Muscle of back (tissue), 13 donors: ENCODE data around the gene RNF4. TPM values are rescaled to one million over a fixed set of nuclear protein-coding genes. Genes with fewer than 3 reads are reported as not detected.
"Not testable (repeated sequence)": the region's sequence is repeated elsewhere in the genome, so short reads cannot be mapped to it uniquely, and the experiment has no call there.

Source experiments
- DNase-seq, 3 donors: peaks; one replicate each; pipeline versions ENCODE4 v3.0.0 to v3.0.0-alpha.2; 2013
- long read RNA-seq, 9 donors: transcript quantifications; one replicate each; lab custom pipeline, GENCODE V29; 2026
- polyA plus RNA-seq, 10 donors: library from polyadenylated mRNA; unstranded; fragments of 120-200 nt; gene quantifications; one replicate each; pipeline ENCODE4 v1.2.1, GENCODE V29; 2013; ENCODE audit not compliant: insufficient read length in 10 of 10

The RNF4 gene, protein sequence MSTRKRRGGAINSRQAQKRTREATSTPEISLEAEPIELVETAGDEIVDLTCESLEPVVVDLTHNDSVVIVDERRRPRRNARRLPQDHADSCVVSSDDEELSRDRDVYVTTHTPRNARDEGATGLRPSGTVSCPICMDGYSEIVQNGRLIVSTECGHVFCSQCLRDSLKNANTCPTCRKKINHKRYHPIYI
- polyA plus RNA-seq = 10 to 100 TPM; 36.8 to 55.9 (median 40.5) TPM
- long read RNA-seq, donor 1, partial matches to known transcripts = 0 of 13 reads
- long read RNA-seq, donor 1, other reads (novel, unspliced or antisense) = 13 of 13 reads
- long read RNA-seq, donor 2, partial matches to known transcripts = 0 of 12 reads
- long read RNA-seq, donor 2, other reads (novel, unspliced or antisense) = 12 of 12 reads
- long read RNA-seq, donor 3 = 0 reads
- long read RNA-seq, donor 4 = 0 reads
- long read RNA-seq, donor 5, partial matches to known transcripts = 5 of 16 reads
- long read RNA-seq, donor 5, other reads (novel, unspliced or antisense) = 8 of 16 reads
- long read RNA-seq, donor 6, partial matches to known transcripts = 0 of 8 reads
- long read RNA-seq, donor 6, other reads (novel, unspliced or antisense) = 8 of 8 reads
- long read RNA-seq, donor 7, partial matches to known transcripts = 0 of 10 reads
- long read RNA-seq, donor 7, other reads (novel, unspliced or antisense) = 7 of 10 reads
- long read RNA-seq, donor 8, partial matches to known transcripts = 0 of 11 reads
- long read RNA-seq, donor 8, other reads (novel, unspliced or antisense) = 10 of 11 reads
- long read RNA-seq, donor 9 = 0 reads

DNA sequence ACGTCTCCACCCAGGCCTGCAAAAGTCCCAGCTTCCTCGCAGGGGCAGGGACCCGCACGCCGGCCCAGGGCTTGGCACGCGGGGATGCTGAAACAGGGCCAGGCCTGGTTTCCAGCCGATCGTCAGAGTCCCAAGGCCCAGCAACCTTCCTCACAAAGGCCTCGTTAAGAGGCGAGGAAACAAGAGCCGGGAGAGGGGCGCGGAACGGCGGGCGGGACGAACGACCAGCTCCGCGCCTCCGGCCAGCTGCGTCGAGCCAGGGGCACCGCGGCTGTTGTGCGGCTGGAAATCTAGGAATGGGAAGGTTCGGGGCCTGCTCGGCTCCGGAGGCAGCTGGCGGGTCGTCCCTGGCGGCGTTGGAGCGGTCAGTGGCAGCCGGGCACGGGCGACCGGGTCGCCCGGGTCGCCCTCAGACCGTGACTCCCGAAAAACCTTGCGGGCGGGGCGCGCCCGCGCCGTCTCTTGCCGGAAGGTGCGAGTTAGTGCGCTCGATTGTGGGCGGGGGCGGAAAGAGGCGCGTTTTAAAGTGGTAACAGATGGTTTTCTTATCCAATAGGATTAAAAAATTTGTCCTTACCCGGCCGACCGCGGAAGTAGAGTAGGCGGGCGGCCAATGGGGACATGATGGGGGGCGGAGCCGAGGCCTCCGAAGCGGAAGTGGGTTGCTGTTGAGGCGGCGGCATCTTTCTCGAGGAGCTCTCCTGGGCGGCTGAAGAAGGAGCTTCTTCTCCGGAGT is at the start of gene RNF4:
RNF4 (plus strand) TSS at position 651 of the 736 bp plus-strand sequence. CDS start 21,388 bp downstream, outside the sequence.
- peak; percentile 97 to 98 (median 97) for DNase-seq

DNA sequence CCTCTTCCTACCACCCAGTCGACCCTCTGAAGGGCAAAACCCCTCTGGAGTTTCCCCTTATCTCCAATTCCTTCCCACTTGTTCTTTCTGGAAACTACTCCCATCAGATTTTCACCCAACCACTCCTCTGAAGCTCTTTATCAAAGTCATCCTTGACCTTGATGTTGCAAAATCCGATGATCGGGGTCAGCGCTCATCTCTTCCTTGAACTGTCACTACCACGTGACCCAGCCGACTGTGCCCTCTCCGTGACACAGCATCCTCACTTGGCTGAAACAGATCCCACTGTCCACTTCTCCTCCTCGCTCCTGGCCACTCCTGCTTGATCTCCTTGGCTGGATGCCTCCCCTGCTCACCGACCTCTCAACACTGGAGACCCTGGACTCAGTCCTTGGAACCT is 49.1 kb upstream of the RNF4 start:
- no peak for DNase-seq

DNA sequence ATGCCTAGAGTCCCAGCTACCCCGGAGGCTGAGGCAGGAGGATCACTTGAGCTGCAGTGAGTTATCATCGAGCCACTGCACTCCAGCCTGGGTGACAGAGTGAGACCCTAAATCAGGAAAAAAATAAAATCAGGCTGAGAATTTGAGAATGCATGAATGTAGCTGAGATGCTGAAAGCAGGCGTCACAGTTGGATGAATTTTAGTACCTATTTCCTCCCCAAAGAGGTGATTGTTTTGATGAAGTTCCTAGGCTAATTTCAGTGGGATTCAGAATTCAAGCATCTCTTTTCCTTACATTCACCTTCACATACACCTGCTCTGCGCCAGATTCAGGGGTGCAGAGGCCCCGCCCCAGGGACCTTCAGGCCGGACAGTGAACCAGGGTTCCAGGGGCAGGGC is 47.0 kb upstream of the RNF4 start:
- DNase-seq = no peak

DNA sequence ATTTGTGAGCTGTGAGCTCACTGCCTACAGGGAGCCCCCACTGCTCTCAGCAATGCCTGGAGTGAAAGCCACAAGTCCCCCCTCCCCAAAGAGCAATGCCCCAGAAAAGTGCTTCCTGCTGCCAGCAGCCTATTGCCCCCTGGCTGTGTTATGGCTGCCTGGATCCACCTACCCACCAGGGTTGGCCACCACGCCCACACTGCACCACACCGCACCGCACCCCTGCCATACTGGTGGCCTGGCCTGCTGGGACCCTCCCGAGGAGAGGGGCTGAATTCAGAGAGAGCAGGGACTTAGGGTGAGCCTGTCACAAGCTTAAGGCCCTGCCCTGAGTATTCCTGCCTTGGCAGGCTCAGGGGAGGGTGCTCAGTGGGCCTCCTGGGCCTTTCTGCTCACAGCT is 45.8 kb upstream of the RNF4 start:
- DNase-seq = no peak

DNA sequence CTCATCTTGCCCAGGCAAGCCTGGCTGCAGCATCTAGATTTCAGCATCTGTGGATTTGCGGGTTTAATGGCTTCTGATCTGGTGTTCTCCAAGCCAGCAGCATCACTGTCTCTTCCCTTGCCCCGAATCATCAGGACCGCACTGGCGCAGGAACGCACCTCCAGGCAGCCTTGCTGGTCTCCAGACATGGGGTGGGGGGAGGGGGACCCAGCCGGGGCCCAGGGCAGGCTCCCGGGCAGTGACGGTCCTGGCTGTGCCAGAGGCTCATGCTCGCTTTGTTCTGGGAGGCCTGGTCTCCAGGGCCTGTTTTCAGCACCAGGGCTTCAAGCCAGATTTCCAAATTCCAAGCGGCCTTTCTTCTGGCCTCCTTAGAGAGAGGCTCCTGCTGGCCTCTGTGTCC is 45.2 kb upstream of the RNF4 start:
- DNase-seq = no peak

DNA sequence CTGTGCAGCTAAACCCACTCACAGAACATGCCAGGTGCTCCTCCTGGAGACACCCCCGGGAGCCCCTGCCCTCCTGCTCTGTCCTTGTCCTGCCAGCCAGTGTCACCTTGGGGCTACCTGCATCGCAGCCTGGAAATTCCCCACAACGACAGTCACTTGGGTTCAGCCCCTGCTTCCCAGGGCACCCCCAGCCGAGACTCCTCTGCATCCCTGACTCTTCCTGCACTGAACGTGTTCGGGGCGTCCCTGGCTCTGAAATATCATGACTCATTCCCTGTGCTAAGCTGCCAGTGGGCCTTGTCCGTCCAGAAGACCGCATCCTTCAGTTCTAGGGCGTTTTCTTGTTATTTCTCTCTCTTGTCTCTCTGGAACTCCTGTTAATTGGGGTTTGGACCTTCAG is 44.3 kb upstream of the RNF4 start:
- no peak for DNase-seq

DNA sequence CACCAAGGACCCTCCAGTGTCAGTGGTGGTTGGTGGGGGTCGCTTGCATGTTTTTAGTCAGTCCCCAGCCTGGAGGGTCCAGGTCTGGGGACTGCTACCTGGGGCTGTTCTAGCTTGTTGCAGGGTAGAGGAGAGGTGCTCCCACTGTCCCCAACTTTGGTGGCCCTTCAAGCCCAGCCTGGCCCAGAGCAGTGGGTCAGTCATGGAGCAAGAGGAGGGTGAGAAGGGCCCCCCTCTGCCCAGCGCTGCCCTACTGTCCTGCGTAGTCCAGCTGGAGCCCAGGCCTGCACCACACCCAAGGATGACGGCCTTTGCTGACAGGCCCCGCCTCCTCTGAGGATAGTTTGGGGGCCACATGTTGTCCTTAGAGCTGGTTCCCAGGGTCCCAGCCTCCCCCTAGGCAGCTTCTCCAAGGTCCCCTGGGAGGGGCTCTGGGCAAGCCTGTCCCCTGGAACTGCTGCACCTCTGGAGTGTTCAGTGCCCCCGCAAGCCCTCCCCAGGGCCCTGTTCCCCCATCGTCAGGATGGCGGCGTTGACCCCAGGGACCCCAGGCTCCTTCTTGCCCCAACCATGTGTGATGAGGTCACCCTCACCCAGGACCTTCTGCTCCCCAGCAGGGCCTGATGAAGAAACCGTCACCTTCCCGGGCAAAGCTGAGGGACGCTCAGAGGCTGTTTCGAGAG is 43.4 kb upstream of the RNF4 start:
- DNase-seq = no peak

DNA sequence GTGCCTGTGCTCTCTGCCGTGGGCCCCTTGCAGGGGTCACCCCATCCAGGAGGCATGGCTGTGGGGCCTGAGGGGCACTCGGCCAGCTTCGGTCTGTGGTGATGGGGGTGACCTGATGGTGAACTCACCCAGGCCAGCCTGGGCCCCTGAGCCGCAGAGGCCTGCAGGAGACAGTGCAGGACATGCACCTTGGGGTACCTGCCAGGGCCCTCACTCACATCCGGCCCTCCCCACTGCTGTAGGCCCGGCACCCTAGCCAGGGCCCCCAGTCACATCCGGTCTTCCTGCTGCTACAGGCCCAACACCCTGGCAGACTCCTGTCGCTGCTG is 42.9 kb upstream of the RNF4 start:
- DNase-seq = no peak

DNA sequence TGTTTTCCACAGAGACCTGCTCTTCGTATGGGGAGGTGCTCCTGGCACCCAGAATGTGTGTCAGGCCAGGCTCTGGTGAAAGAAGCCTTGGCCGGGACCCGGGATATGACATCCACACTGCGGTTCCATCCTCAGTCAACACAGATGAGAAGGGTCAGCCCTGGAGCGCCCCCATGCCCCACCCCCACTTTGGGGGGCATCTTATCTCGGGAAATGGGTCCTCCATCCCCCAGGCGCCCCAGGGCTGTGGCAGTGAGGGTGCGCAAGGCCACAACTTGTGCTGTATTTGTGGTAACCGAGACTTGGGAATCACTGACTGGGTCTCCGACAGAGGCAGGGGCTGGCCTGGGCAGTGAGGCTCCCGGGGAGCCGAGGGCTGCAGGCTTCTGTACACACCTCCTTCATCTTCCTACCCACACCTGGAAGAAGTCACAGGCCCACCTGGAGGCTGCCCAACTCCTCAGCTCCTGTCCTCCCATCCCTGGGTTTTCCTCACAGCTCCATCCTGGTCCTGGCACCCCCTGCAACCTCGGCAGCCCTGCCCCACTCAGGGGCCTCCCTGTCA is 42.1 kb upstream of the RNF4 start:
- no peak for DNase-seq

DNA sequence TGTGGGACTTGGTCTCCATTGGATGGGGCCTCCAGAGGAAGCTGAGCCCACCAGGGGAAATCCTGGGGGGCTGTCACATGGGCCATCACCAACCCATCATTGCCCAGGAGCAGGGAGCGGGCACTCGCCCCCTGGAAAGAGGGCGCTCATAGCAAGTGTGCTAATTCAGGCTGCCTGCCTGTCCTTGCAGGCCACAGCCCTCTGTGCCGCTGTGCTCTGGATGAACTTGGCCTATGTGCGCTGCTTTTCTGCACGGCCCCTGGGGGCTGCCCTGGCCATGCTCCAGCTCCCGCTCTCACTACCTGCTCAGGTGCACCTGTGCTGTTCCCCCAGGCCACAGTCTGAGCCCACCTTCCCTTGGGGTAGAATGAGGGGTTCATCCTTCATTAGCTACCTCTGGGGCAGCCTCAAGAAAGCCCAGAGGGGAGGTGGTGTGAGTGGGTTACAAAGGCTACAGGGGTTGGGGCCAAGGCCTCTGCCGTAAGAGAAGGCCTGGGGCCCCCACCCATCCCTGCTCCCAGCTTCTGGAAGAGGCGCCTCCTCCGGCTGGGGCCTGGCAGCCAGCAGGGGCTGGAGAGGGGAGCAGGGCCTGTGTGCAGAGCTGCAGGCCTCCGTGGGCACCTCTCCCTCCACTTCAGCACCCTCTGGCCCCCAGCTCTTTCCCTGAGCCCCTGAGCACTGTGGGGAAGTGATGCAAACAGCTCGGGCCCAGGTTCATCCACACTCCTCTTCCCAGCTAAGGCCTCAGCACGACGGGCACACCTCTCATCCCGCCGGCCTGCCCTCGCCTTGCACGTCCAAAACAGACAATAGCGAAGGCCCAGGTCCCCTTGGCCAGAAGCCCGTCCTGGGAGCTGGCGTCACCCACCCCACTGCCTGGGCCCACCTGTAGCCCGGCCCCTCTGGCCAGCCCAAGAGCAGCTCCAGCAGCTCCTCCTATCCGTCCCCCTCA is 41.2 kb upstream of the RNF4 start:
- no peak for DNase-seq

DNA sequence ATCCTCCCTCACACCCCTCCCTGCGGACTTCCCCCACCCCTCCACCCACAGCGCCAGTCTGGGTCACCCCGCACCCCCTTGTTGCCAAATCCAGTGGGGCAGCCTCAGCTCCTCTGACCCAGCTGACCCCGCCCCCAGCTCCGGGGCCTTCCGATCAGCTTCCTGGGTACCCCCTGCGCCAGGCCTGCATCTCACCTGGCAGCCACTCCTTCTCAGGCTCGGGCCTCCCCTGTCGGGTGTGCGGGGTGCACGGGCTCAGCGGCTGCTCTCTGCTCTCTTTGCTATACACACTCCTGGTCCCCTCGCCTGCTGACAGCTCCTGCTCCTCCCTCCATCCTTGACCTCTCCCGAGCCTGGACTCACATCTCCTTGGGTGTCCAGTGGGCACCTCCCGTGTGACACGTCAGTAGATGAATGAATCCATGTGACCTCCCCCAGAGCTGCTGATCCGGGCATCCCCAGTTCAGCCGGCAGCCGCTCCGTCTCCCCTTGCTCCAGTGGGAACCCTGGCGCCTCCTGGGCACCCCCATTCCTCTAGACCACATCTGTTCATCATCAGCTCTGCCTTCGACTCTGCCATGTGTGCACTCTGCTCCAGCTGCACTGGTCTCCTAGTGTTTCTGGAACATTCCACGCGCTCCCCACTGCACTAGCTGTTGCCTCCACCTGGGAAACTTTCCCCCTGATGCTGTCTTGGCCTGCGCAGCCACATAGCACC is 40.3 kb upstream of the RNF4 start:
- DNase-seq = no peak

DNA sequence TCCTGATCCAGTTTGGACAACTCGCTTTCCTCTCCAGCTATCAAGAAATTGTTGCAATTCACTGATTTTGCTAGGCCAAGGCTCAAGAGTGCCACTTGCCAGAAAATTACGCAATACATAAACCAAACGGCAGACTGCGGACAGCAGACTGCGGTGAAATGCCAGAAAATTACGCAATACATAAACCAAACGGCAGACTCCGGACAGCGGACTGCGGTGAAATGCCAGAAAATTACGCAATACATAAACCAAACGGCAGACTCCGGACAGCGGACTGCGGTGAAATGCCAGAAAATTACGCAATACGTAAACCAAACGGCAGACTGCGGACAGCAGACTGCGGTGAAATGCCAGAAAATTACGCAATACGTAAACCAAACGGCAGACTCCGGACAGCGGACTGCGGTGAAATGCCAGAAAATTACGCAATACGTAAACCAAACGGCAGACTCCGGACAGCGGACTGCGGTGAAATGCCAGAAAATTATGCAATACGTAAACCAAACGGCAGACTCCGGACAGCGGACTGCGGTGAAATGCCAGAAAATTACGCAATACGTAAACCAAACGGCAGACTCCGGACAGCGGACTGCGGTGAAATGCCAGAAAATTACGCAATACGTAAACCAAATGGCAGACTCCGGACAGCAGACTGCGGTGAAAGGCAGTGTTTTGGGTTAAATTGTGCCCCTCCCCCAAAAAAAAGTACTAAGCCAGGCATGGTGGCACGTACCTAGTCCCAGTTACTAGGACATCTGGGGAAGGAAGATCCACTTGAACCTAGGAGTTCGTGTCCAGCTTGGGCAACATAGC is 38.8 kb upstream of the RNF4 start:
- not testable (repeated sequence) for DNase-seq

DNA sequence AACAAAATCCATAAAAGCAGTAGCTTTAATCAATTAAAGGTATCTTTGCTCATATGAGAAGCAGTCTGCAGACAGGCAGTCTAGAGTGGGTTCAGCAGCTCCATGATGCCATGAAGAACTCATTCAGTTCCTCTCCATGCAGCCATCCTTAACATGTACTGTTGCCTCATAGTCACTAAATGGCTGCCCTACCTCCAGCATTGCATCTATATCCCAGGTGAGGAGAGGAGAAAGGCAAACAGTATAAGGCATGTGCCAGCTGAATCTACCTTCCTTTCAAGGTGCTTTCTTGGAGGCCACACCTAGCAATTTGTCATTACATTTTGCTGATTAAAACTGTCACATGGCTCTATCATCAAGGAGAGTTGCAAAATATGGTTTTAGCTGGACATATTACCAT is 36.9 kb upstream of the RNF4 start:
- DNase-seq = no peak

DNA sequence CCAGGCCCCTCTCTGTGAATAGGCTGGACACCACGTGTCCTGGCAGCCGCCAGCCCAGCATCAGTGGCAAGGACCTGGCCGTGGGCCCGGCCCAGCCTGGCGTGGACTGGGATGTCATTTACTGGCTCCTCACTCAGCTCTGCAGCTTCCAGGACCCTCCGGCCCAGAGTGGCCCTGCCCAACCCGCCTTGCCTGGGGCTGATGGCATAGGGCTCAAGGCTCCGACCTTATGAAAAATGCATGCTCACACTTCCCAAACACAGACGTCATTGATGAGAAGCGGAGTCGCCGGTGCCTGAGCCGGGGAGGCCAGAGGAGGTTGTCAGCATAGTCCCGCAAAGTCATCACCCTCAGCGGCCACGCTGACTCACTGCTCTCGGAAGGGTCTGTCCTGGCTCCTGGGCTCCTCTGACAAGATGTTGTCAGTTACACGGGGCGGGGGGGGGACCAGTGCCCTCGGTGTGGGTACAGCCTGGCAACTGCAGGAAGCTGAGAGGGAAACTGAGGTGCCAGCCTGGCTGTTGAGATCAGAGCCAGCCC is 35.8 kb upstream of the RNF4 start:
- DNase-seq = no peak

DNA sequence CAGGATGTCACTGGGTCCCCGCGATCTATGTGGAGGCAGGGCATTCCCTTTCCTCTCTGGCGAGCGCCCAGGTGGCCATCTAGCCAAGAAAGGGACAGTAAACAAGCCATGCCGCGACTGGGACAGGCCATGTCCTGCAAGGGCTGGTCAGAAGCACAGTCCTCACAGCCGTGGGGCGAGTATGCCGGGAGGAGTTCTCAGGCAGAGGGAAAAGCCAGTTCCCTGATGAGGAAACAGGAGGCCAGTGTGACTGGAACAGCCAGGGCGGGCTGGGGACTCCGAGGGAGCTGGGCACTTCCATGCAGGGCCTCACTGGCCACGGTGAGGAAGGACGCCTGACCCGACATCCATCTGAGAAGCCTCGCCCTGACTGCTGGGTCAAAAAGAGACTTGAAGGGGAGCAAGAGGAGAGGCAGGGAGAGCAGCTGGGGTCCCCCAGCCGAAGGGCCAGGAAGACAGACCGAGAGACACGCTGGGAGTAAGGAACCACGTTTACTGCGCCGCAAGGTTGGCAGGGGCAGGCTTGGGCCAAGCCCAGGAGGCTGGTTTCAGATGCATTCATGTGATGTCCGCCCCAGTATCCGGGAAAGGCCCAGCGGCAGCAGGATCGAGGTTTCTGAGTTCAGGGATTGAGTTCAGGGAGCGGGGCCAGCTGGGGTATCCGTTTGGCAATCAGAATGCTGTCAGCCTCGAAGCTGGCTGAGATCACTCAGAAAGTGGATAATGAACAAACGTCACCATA is 35.1 kb upstream of the RNF4 start:
- DNase-seq = no peak

DNA sequence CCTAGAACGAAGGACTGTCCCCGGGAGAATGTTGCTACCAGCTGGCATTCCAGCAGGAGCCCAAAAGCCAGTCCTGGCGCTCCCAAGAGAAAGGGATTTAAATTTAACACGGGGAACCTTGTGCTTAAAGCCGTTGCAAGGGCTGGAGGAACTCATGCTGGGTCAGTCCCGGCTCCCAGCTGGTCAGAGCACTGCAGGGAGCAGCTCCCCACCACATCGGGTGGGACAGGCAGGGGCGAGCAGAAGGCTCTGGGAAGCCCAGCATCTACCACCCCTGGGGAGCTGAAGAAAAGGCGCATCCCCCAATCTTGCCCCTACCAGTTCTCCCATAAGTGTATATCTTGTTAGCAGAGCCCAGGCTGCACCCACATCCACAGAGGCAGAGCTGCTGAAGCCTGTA is 34.5 kb upstream of the RNF4 start:
- no peak for DNase-seq

DNA sequence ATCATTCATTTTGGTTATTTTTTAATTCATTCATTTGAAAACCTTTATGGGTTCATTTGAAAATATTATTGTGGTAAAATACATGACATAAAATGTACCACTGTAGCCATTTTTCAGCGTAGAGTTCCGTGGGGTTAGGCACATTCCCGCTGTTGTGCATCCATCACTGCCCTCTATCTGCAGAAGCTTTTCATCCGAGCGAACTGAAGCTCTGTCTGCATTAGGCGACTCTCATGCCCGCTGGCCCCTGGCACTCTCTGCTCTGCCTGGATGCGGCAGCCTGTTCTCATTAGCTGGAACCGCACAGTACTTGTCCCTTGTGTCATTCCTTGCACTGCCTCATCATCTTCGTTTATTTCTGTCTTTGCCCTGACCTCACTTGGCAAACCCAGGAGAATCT is 32.6 kb upstream of the RNF4 start:
- DNase-seq = no peak
